HepG2 (cell line): ENCODE measurements around the gene VAV2. TPM values are rescaled to one million over a fixed set of nuclear protein-coding genes. Genes with fewer than 3 reads are reported as not detected.

Experiments
- CBX1 ChIP-seq: IDR thresholded peaks from one replicate; pipeline ENCODE4 v1.6.1; 2016; ENCODE audit warnings: antibody characterized with exemption, low read depth
- CENPX ChIP-seq: sonication (generic); formaldehyde crosslinking; IDR thresholded peaks from 2 replicates; pipeline ENCODE4 v1.9.0; 2021; ENCODE audit warnings: mild to moderate bottlenecking, missing genetic modification reagents, moderate library complexity
- CHD4 ChIP-seq: fragments of 200-600 bp; sonication (generic); IDR thresholded peaks from 2 replicates; pipeline ENCODE4 v1.7.0; 2017; ENCODE audit warnings: mild to moderate bottlenecking, low read length, borderline replicate concordance
- HOXA9 ChIP-seq: sonication (generic); formaldehyde crosslinking; IDR thresholded peaks from 2 replicates; pipeline ENCODE4 v1.8.1; 2022; ENCODE audit warnings: missing genetic modification reagents, mild to moderate bottlenecking, moderate library complexity, borderline replicate concordance
- JARID2 ChIP-seq: sonication (generic); formaldehyde crosslinking; IDR thresholded peaks from 2 replicates; pipeline ENCODE4 v1.8.1; 2023; ENCODE audit warnings: missing genetic modification reagents, inconsistent platforms; ENCODE audit not compliant: insufficient replicate concordance
- KMT2A ChIP-seq: sonication (generic); formaldehyde crosslinking; IDR thresholded peaks from 2 replicates; pipeline ENCODE4 v1.4.0; 2020; ENCODE audit warnings: missing genetic modification reagents
- MAFG ChIP-seq: sonication (generic); formaldehyde crosslinking; IDR thresholded peaks from 2 replicates; pipeline ENCODE4 v1.5.1; 2020; ENCODE audit warnings: mild to moderate bottlenecking, missing genetic modification reagents
- MYNN ChIP-seq: sonication (generic); formaldehyde crosslinking; IDR thresholded peaks from 2 replicates; pipeline ENCODE4 v1.4.0; 2020; ENCODE audit warnings: mild to moderate bottlenecking, low read depth, missing genetic modification reagents
- NAIF1 ChIP-seq: sonication (generic); formaldehyde crosslinking; IDR thresholded peaks from 2 replicates; pipeline ENCODE4 v1.5.0; 2020; ENCODE audit warnings: mild to moderate bottlenecking, missing genetic modification reagents, borderline replicate concordance
- PAWR ChIP-seq: sonication (generic); formaldehyde crosslinking; IDR thresholded peaks from 2 replicates; pipeline ENCODE4 v1.4.0; 2020; ENCODE audit warnings: missing genetic modification reagents, mild to moderate bottlenecking, borderline replicate concordance
- PRPF4 ChIP-seq: fragments of 200-400 bp; formaldehyde crosslinking; IDR thresholded peaks from 2 replicates; pipeline ENCODE4 v1.6.1; 2016; ENCODE audit warnings: low read length, low read depth; ENCODE audit not compliant: poor library complexity, severe bottlenecking
- REL ChIP-seq: sonication (generic); formaldehyde crosslinking; conservative IDR thresholded peaks from 2 replicates; pipeline ENCODE4 v1.8.0; 2022; ENCODE audit warnings: mild to moderate bottlenecking, missing genetic modification reagents, moderate library complexity
- ZNF180 ChIP-seq: sonication (generic); formaldehyde crosslinking; IDR thresholded peaks from 2 replicates; pipeline ENCODE4 v1.4.0; 2020; ENCODE audit warnings: low read depth, missing genetic modification reagents, borderline replicate concordance
- ZNF782 ChIP-seq: sonication (generic); formaldehyde crosslinking; IDR thresholded peaks from 2 replicates; pipeline ENCODE4 v1.4.0; 2020; ENCODE audit warnings: missing genetic modification reagents, mild to moderate bottlenecking, borderline replicate concordance
- polyA plus RNA-seq, 8 experiments: library from polyadenylated mRNA; depleted of rRNA in 3 of 8; stranded (reverse) in 7 of 8; unstranded in 1 of 8; fragments of >200 nt; fragmentation: Illumina TruSeq in 4 of 8; extraction: Trizol in 4 of 8; gene quantifications; 2 replicates each; pipeline versions ENCODE4 v1.2.1 to v1.2.3, GENCODE V29; 2011 to 2016; ENCODE audit warnings: low read depth in 4 of 8, missing spikeins in 1 of 8, mixed read lengths in 1 of 8; ENCODE audit not compliant: insufficient read depth in 1 of 8
- total RNA-seq, 5 experiments: library from RNA; depleted of rRNA; stranded (reverse); fragments of >200 nt; fragmentation: Illumina TruSeq; extraction: Trizol; gene quantifications; 2 replicates each; pipeline ENCODE4 v1.2.3, GENCODE V29; 2016; ENCODE audit warnings: low read depth in 1 of 5
- TF ChIP-seq, protein P1 (sequence below): sonication (generic); formaldehyde crosslinking; IDR thresholded peaks from 2 replicates; pipeline ENCODE4 v1.5.0; 2020; ENCODE audit warnings: mild to moderate bottlenecking, missing genetic modification reagents
- TF ChIP-seq, protein P2 (sequence below): IDR thresholded peaks from 2 replicates; pipeline ENCODE4 v1.6.1; 2016; ENCODE audit warnings: missing biosample characterization, missing genetic modification reagents, low read depth
- TF ChIP-seq, protein P3 (sequence below): sonication (generic); formaldehyde crosslinking; IDR thresholded peaks from 2 replicates; pipeline ENCODE4 v1.5.0; 2020; ENCODE audit warnings: missing genetic modification reagents
- TF ChIP-seq, protein P4 (sequence below): sonication (generic); formaldehyde crosslinking; IDR thresholded peaks from 2 replicates; pipeline ENCODE4 v1.4.0; 2020; ENCODE audit warnings: mild to moderate bottlenecking, missing genetic modification reagents

VAV2 gene
- total and polyA plus RNA-seq, 2 of the 13 experiments (the other 11 are each of a cell fraction or from before 2014, with no cell fraction given), result 22.5 to 22.9 TPM

DNA sequence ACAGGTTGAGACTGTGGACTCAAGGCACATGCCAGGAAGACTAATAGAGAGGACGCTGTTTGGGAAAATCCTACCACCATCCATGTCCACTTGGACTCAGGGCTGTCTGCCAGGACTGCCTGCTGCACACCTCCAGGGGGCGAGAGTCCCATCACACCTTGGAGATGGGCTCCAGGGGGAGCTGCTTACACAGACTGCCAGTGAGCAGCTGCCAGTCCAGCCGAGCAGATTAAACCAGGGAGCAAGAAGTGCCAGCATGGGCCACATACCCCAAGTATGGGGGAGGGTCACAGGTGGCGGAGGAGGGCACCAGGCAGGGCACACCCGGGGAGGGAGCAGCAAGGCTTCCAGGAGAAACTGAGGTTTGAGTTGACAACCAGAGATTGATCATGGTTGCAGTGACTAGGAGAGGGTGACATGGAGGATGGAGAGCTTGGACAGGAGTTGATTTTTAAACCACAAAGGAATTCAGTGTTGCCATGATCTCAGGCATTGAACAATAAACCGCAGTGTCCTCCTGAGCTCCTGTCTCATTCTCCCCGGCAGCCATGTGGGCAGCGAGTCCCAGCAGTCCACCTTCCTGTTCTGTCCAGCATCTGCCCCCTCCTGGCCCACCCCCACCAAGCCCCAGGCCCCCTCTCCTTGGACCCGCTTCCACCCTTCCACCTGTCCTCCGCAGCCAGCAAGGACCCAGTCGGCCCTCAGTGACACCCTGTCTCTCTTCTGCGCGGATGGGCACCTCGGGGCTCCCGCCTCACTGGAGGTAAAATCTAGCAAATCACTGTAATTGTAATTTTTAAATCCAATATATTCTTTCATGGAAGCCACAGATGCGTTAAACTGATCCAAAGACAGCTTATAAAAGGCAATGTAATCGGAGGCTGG is 3.1 kb upstream of the VAV2 start (continued):
- no peak for TF ChIP-seq PAWR (CRISPR knock-in tag)
- no peak for TF ChIP-seq CBX1
- TF ChIP-seq ZNF180 (CRISPR knock-in tag), result no peak
- TF ChIP-seq MYNN (CRISPR knock-in tag), result no peak
- TF ChIP-seq NAIF1 (CRISPR knock-in tag), result no peak
- TF ChIP-seq CHD4, result no peak
- TF ChIP-seq, protein P1, sequence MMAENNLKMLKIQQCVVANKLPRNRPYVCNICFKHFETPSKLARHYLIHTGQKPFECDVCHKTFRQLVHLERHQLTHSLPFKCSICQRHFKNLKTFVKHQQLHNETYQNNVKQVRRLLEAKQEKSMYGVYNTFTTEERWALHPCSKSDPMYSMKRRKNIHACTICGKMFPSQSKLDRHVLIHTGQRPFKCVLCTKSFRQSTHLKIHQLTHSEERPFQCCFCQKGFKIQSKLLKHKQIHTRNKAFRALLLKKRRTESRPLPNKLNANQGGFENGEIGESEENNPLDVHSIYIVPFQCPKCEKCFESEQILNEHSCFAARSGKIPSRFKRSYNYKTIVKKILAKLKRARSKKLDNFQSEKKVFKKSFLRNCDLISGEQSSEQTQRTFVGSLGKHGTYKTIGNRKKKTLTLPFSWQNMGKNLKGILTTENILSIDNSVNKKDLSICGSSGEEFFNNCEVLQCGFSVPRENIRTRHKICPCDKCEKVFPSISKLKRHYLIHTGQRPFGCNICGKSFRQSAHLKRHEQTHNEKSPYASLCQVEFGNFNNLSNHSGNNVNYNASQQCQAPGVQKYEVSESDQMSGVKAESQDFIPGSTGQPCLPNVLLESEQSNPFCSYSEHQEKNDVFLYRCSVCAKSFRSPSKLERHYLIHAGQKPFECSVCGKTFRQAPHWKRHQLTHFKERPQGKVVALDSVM (CRISPR knock-in tag), result no peak
- TF ChIP-seq, protein P2, sequence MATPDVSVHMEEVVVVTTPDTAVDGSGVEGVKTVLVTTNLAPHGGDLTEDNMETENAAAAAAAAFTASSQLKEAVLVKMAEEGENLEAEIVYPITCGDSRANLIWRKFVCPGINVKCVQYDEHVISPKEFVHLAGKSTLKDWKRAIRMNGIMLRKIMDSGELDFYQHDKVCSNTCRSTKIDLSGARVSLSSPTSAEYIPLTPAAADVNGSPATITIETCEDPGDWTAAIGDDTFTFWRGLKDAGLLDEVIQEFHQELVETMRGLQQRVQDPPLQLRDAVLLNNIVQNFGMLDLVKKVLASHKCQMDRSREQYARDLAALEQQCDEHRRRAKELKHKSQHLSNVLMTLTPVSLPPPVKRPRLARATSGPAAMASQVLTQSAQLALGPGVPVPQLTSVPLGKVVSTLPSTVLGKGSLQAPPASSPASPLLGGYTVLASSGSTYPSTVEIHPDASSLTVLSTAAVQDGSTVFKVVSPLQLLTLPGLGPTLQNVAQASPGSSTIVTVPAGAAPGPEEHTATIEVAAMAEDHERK (CRISPR knock-in tag), result no peak
- peak; percentile 66; the same call in 1 of the 2 replicates for TF ChIP-seq REL (CRISPR knock-in tag)
- TF ChIP-seq HOXA9 (CRISPR knock-in tag), result no peak
- TF ChIP-seq, protein P3, sequence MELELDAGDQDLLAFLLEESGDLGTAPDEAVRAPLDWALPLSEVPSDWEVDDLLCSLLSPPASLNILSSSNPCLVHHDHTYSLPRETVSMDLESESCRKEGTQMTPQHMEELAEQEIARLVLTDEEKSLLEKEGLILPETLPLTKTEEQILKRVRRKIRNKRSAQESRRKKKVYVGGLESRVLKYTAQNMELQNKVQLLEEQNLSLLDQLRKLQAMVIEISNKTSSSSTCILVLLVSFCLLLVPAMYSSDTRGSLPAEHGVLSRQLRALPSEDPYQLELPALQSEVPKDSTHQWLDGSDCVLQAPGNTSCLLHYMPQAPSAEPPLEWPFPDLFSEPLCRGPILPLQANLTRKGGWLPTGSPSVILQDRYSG (CRISPR knock-in tag), result no peak
- TF ChIP-seq MAFG (CRISPR knock-in tag), result no peak
- TF ChIP-seq CENPX, result no peak
- no peak for TF ChIP-seq JARID2 (CRISPR knock-in tag)
- no peak for TF ChIP-seq PRPF4
- TF ChIP-seq KMT2A (CRISPR knock-in tag), result no peak
- TF ChIP-seq, protein P4, sequence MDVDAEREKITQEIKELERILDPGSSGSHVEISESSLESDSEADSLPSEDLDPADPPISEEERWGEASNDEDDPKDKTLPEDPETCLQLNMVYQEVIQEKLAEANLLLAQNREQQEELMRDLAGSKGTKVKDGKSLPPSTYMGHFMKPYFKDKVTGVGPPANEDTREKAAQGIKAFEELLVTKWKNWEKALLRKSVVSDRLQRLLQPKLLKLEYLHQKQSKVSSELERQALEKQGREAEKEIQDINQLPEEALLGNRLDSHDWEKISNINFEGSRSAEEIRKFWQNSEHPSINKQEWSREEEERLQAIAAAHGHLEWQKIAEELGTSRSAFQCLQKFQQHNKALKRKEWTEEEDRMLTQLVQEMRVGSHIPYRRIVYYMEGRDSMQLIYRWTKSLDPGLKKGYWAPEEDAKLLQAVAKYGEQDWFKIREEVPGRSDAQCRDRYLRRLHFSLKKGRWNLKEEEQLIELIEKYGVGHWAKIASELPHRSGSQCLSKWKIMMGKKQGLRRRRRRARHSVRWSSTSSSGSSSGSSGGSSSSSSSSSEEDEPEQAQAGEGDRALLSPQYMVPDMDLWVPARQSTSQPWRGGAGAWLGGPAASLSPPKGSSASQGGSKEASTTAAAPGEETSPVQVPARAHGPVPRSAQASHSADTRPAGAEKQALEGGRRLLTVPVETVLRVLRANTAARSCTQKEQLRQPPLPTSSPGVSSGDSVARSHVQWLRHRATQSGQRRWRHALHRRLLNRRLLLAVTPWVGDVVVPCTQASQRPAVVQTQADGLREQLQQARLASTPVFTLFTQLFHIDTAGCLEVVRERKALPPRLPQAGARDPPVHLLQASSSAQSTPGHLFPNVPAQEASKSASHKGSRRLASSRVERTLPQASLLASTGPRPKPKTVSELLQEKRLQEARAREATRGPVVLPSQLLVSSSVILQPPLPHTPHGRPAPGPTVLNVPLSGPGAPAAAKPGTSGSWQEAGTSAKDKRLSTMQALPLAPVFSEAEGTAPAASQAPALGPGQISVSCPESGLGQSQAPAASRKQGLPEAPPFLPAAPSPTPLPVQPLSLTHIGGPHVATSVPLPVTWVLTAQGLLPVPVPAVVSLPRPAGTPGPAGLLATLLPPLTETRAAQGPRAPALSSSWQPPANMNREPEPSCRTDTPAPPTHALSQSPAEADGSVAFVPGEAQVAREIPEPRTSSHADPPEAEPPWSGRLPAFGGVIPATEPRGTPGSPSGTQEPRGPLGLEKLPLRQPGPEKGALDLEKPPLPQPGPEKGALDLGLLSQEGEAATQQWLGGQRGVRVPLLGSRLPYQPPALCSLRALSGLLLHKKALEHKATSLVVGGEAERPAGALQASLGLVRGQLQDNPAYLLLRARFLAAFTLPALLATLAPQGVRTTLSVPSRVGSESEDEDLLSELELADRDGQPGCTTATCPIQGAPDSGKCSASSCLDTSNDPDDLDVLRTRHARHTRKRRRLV (CRISPR knock-in tag), result no peak
- TF ChIP-seq ZNF782, result no peak
